ENCODE data around the gene DLK1. TPM values are rescaled to one million over a fixed set of nuclear protein-coding genes. Genes with fewer than 3 reads are reported as not detected.

DLK1 gene
- total RNA-seq, 2 experiments from 2014 or later, result not detected

DNA sequence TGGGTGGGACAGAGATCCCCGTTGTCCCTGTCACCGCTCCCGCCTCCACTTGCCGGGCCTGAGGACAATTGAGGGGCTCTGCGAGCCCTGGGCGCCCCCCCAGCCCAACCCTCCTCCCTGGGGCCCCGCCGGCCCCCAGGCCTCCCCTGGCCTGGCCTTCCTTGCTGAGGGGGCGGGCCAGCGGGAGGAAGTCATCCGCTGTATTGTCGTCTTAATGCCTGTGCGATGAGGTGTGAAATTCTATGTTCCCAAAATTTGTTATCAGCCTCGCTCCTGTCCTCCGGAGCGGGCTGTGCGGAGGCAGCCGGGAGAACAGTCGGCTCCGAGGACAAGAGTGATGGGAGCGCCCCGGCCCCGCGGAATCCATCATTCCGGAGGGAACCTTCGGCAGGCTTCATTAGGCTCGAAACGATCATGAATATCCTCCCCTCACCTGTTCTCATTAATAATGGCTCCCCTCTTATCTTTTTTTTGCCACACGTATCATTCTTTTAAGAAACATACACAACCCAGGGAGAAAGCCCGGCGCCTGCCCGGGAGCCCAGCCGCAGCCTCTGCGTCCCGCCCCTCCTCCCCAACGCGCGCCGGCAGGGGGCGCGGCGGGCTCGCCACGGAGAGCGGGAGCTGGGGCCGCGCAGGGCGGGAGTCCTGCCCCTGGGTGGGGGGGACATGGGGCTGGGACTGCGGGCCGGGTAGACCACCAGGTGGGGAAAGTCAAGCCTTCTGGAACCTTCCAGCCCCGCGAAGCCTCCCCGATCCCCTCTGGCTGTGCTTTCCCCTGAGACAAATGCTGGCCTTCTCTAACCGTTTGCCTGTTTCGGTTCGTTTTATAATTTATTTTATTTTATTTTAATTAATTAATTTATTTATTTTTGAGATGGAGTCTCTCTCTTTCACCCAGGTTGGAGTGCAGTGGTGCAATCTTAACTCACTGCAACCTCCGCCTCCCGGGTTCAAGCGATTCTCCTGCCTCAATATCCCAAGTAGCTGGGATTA, 17.1 kb upstream of the DLK1 start:
- H3K9me3 Mint-ChIP-seq (ENCODE audit: insufficient read depth), result no peaks in the 10 kb centered on the region
- peaks cover 3% of the 10 kb centered on the region for H3K27me3 Mint-ChIP-seq (ENCODE audit: low read depth)
- ChIA-PET POLR2A (no interaction called here), CTCF (interaction anchor here (1.4 kb wide), 1 partner anchor 141 kb away, joined by 3 read pairs; no protein-coding TSS in a partner anchor)
- H3K36me3 Mint-ChIP-seq (ENCODE audit: low read depth), result no peaks in the 10 kb centered on the region
- no peaks in the 10 kb centered on the region for H3K4me1 Mint-ChIP-seq (ENCODE audit: low read depth)
- peak; percentile 39 for ATAC-seq
- H3K4me3 Mint-ChIP-seq, result no peak overlapping the region
- no peak overlapping the region for H3K27ac Mint-ChIP-seq
- DNase-seq, result peak; percentile 21

DNA sequence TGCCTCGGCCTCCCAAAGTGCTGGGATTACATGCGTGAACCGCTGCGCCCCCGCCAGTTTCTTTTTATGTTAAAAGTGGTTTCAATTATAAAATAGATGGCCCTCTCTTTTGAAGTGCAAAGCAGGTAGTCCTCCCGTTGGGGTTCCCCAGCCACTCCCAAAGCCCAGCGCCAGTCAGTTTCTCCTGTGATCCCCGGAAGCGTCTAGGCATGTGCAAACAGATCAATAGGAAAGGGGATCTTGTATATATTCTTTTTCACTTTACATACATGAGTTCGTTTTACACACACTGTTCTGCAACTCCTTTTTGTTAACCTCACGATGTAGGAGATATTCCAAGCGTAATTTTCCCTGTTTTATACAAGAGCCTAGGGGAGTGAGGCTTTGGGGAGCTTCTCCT, 16.3 kb upstream of the DLK1 start:
- H3K9me3 Mint-ChIP-seq (ENCODE audit: insufficient read depth), result no peaks in the 10 kb centered on the region
- no peak overlapping the region for H3K4me3 Mint-ChIP-seq
- H3K36me3 Mint-ChIP-seq (ENCODE audit: low read depth), result no peaks in the 10 kb centered on the region
- no peaks in the 10 kb centered on the region for H3K4me1 Mint-ChIP-seq (ENCODE audit: low read depth)
- POLR2A ChIA-PET, result no interaction called here
- DNase-seq (no peak), ATAC-seq (no peak)
- no peak overlapping the region for H3K27ac Mint-ChIP-seq
- H3K27me3 Mint-ChIP-seq (ENCODE audit: low read depth), result peaks cover 3% of the 10 kb centered on the region
- CTCF ChIA-PET, result interaction anchor here (1.4 kb wide), 1 partner anchor 140 kb away, joined by 3 read pairs; no protein-coding TSS in a partner anchor

DNA sequence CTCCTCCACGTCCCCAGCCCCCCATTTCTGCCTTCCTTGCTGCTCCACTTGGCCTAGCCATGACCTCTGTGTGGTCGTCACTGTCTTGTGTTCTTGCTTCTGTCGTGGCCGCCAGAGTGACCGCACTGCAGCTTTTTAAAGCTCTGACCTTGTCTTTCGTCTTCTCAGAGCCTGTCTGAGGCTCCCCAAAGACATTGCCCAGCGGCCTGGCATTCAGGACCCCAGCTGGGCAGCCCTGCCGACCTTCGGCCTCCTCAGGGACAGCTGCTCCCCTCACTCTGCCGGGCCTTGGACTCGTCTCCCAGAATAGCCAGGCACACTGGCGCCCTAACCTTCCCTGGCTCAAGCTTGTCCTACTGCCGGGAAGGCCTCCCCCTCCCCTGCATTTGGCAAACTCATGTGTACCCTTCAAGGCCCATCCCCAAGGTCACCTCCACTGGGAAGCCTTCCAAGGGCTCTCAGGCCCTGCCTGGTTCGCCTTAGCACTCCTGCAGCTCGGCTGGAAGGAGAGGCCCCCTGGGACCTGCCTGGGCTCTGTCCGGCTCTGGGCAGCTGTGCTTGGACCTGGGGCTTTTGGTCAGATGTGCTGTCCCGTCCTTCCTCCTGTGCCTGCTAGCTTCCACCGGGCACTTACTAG, 15.7 kb upstream of the DLK1 start:
- no peaks in the 10 kb centered on the region for H3K9me3 Mint-ChIP-seq (ENCODE audit: insufficient read depth)
- no peaks in the 10 kb centered on the region for H3K36me3 Mint-ChIP-seq (ENCODE audit: low read depth)
- no peak overlapping the region for H3K27ac Mint-ChIP-seq
- no peak overlapping the region for H3K4me3 Mint-ChIP-seq
- CTCF ChIA-PET, result interaction anchor here (1.4 kb wide), 1 partner anchor 140 kb away, joined by 3 read pairs; no protein-coding TSS in a partner anchor
- H3K27me3 Mint-ChIP-seq (ENCODE audit: low read depth), result peaks cover 6% of the 10 kb centered on the region
- ATAC-seq, result no peak
- DNase-seq, result no peak
- POLR2A ChIA-PET, result no interaction called here
- no peaks in the 10 kb centered on the region for H3K4me1 Mint-ChIP-seq (ENCODE audit: low read depth)

DNA sequence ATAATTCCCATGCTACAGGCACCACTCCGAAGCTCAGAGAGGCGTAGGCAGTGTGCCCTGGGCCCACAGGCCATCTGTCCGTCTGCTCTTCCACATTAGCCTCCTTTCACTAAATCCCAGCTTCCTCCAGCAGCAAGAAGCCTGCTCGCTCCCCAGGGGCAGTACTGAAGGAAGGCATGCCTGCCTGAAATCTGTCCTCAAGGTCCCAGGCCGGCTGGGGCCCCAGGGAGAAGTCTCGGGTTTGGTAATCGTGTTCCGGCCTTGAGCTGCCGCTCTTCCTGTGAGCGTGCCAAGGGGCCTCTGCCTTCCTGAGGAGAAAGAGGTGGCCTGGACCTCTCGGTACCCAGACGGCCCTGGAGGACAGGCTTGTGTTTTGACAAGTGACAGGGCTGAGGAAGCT, 15.2 kb upstream of the DLK1 start:
- H3K9me3 Mint-ChIP-seq (ENCODE audit: insufficient read depth), result no peaks in the 10 kb centered on the region
- no peak overlapping the region for H3K27ac Mint-ChIP-seq
- DNase-seq, result no peak
- no peak for ATAC-seq
- no peaks in the 10 kb centered on the region for H3K36me3 Mint-ChIP-seq (ENCODE audit: low read depth)
- H3K27me3 Mint-ChIP-seq (ENCODE audit: low read depth), result peaks cover 8% of the 10 kb centered on the region
- ChIA-PET POLR2A (no interaction called here), CTCF (interaction anchor here (1.4 kb wide), 1 partner anchor 139 kb away, joined by 3 read pairs; no protein-coding TSS in a partner anchor)
- no peak overlapping the region for H3K4me3 Mint-ChIP-seq
- no peaks in the 10 kb centered on the region for H3K4me1 Mint-ChIP-seq (ENCODE audit: low read depth)

DNA sequence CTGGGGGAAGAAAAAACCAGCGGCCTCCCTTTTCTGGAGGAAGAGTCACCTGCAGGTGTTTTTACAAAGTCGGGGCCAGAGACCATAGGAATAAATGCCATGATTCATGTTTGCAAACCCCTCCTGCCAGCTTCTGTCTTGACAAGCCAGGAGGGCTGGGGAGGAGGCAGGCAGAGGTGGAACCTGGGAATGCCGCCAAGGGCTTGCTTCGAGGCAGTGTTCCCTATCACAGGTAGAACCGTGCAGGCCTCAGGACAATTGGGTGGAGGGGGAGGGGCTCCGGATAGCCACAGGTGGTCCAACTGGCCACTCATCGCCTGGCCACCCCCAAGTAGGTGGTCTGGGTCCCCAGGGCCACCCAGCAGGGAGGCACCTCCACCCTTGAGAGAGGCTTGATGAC, 14.2 kb upstream of the DLK1 start:
- ATAC-seq, result no peak
- Mint-ChIP-seq H3K4me3 (no peak overlapping the region), H3K4me1 (ENCODE audit: low read depth) (no peaks in the 10 kb centered on the region), H3K9me3 (ENCODE audit: insufficient read depth) (no peaks in the 10 kb centered on the region), H3K27me3 (ENCODE audit: low read depth) (peaks cover 11% of the 10 kb centered on the region), H3K36me3 (ENCODE audit: low read depth) (no peaks in the 10 kb centered on the region), H3K27ac (no peak overlapping the region)
- DNase-seq, result no peak
- ChIA-PET CTCF (no interaction called here), POLR2A (interaction anchor here (0.6 kb wide), 1 partner anchor 11 kb away, joined by 3 read pairs; no protein-coding TSS in a partner anchor)

DNA sequence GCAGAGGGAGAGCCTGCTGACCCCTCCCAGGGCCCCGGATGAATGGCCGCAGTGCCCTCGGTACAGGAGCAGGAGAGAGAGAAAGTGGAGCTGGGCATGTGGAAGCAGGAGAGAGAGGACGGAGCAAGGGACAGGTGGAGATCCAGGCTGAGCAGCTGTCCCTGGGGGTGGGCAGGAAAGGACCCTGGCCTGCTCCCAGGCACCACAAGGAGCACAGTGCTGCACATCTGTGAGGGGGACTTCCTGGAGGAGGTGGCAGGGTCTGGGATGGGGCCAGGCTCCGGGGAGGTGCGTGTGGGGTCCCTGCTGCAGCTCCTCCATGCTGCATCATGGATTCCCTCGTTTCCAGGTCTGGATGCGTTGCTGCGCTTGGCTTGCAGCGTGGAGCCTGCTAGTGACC, 13.0 kb upstream of the DLK1 start:
- POLR2A ChIA-PET, result interaction anchor here (0.8 kb wide), 1 partner anchor 8 kb away, joined by 3 read pairs; no protein-coding TSS in a partner anchor
- Mint-ChIP-seq H3K27ac (no peak overlapping the region), H3K36me3 (ENCODE audit: low read depth) (no peaks in the 10 kb centered on the region), H3K4me1 (ENCODE audit: low read depth) (no peaks in the 10 kb centered on the region), H3K4me3 (no peak overlapping the region), H3K27me3 (ENCODE audit: low read depth) (peaks cover 17% of the 10 kb centered on the region), H3K9me3 (ENCODE audit: insufficient read depth) (no peaks in the 10 kb centered on the region)
- ATAC-seq, result no peak
- no peak for DNase-seq
- CTCF ChIA-PET, result no interaction called here

DNA sequence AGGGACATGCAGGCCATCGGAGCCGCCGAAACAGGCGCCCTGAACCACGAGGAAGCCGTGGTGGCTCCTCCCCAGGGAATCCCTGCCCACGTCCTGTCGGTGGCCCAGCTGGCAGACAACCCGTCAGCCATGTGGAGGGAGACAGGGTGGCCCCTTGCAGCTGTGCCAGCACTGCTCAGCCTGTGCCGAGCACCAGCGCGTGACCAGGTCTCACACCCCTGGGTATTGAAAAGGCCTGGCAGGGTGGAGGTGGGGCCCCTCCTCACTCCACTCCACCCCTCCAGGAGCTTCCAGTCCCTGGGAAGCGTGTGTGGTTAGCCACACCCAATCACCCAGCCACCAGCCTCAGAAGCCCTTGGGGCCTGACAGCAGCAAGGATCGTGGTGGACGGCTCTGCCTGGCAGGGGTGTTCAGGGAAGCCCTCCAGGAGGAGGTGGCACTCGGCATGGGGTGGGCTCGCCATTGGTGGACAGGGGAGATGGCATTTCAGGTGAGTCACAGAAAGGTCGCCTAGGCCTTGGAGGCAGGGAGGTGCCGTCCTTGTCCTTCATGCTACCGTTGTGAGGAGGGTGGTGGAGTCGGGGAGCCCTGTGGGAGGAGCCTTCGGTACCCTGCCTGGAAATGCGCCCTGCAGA, 12.3 kb upstream of the DLK1 start:
- H3K9me3 Mint-ChIP-seq (ENCODE audit: insufficient read depth), result no peaks in the 10 kb centered on the region
- POLR2A ChIA-PET, result interaction anchor here (0.8 kb wide), 1 partner anchor 7 kb away, joined by 3 read pairs; no protein-coding TSS in a partner anchor
- no peaks in the 10 kb centered on the region for H3K36me3 Mint-ChIP-seq (ENCODE audit: low read depth)
- ATAC-seq (no peak), DNase-seq (no peak)
- H3K27ac Mint-ChIP-seq, result no peak overlapping the region
- no peaks in the 10 kb centered on the region for H3K4me1 Mint-ChIP-seq (ENCODE audit: low read depth)
- H3K27me3 Mint-ChIP-seq (ENCODE audit: low read depth), result peaks cover 17% of the 10 kb centered on the region
- no peak overlapping the region for H3K4me3 Mint-ChIP-seq
- CTCF ChIA-PET, result no interaction called here

DNA sequence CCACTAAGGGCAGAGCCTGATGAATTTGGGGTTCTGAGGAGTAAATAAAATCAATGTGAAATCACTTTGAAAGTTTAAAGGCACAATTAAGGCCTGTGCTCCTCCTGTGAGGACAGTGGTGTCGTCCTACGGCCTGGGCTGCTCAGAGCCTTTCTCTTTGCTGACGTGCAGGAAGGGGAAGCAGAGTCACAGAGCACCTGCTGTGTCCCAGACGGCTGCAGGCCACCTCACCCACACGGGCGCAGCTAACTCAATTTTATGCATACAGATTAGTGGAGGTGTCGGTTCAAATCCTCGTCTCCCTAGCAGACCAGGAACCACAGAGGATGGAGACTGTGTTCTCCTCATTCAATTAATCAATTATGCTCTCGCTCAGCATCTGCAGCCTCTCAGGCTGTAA, 11.4 kb upstream of the DLK1 start:
- Mint-ChIP-seq H3K36me3 (ENCODE audit: low read depth) (no peaks in the 10 kb centered on the region), H3K27me3 (ENCODE audit: low read depth) (peaks cover 17% of the 10 kb centered on the region), H3K4me1 (ENCODE audit: low read depth) (no peaks in the 10 kb centered on the region), H3K4me3 (no peak overlapping the region), H3K27ac (no peak overlapping the region), H3K9me3 (ENCODE audit: insufficient read depth) (no peaks in the 10 kb centered on the region)
- no peak for ATAC-seq
- POLR2A ChIA-PET, result no interaction called here
- CTCF ChIA-PET, result no interaction called here
- no peak for DNase-seq

DNA sequence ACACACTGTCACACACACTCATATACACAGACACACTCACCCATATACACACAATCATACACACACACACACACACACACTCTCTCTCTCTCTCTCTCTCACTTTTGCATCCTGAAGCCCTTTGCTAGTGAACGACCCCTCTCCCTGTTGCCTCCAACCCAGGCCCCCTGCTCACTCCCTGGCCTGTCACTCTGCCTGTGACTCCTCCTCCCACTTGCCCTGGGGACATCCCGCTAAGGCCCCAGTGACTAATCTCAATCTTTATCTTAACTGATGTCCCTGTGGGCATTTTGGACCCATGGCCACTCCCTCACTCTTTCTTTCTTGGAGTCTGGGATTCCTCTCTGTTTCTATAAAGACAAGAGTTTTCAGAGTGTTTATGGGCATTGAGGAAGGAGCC, 10.9 kb upstream of the DLK1 start:
- H3K4me1 Mint-ChIP-seq (ENCODE audit: low read depth), result no peaks in the 10 kb centered on the region

DNA sequence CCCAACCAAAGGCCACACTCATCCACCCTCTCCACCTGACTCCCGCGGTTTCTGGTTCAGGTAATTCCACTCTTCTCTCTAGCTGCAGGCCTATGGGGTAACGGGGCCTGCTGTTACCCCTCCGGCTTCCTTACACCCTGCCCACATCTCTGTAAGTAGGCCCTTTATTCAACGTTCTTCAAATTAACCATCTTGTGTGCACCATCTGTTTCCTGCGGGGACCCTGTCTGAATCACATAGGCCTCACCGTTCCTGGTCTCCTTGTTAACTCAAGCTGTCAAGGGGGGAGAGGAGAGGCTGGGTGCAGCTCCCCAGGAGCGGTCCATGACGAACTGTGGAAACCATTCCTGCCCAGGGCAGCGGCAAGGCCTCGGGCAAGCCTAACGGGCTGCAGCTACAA, 9.3 kb upstream of the DLK1 start:
- POLR2A ChIA-PET, result no interaction called here
- Mint-ChIP-seq H3K27ac (no peak overlapping the region), H3K36me3 (ENCODE audit: low read depth) (no peaks in the 10 kb centered on the region), H3K4me3 (no peak overlapping the region), H3K27me3 (ENCODE audit: low read depth) (peaks cover 14% of the 10 kb centered on the region), H3K9me3 (ENCODE audit: insufficient read depth) (no peaks in the 10 kb centered on the region), H3K4me1 (ENCODE audit: low read depth) (no peaks in the 10 kb centered on the region)
- DNase-seq (no peak), ATAC-seq (no peak)
- CTCF ChIA-PET, result no interaction called here

More for the DNA sequence above, 10.9 kb upstream of the DLK1 start:
- DNase-seq (no peak), ATAC-seq (no peak)
- no peak overlapping the region for H3K4me3 Mint-ChIP-seq
- no peaks in the 10 kb centered on the region for H3K9me3 Mint-ChIP-seq (ENCODE audit: insufficient read depth)
- no peak overlapping the region for H3K27ac Mint-ChIP-seq
- H3K27me3 Mint-ChIP-seq (ENCODE audit: low read depth), result peaks cover 14% of the 10 kb centered on the region
- no peaks in the 10 kb centered on the region for H3K36me3 Mint-ChIP-seq (ENCODE audit: low read depth)
- ChIA-PET CTCF (no interaction called here), POLR2A (no interaction called here)

DNA sequence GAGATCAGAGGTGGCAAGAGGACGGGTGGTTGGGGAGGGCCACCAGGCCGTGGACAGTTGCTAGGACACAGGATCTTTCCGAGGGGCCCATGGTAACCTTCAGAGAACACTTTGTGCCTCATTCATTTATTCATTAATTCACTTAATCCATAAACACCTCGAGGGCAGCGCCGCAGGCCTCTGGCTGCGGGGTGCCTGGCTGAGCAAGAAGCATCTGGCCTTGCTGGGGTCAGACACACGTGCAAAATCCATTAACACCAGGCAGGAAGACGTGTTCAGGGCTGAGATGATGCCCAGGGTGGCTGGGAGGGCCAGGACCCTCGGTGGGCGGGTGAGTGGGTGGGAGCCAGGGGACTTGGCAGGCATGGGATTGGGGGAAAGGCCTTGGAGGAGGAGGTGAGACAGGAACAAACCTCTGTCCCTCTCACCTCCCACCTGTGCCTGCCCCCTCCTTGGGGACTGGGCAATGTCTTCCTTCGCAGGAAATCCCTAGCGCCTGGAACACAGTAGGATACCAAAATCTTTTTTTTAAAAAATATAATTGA, 6.6 kb upstream of the DLK1 start:
- ATAC-seq (no peak), DNase-seq (no peak)
- POLR2A ChIA-PET, result no interaction called here
- no peak overlapping the region for H3K27ac Mint-ChIP-seq
- H3K4me3 Mint-ChIP-seq, result no peak overlapping the region
- CTCF ChIA-PET, result no interaction called here
- H3K9me3 Mint-ChIP-seq (ENCODE audit: insufficient read depth), result no peaks in the 10 kb centered on the region
- no peaks in the 10 kb centered on the region for H3K4me1 Mint-ChIP-seq (ENCODE audit: low read depth)
- no peaks in the 10 kb centered on the region for H3K36me3 Mint-ChIP-seq (ENCODE audit: low read depth)
- H3K27me3 Mint-ChIP-seq (ENCODE audit: low read depth), result peaks cover 14% of the 10 kb centered on the region
